ENCODE data around the gene DUOXA2.
"Not testable (repeated sequence)": the region's sequence is repeated elsewhere in the genome, so short reads cannot be mapped to it uniquely, and the experiment has no call there.

Gene DUOXA2

GRCh38 chr15:45134682-45135604 lies 20.8 kb downstream of the DUOXA2 start:
- H3K4me3 ChIP-seq (ENCODE audit: low read depth, low read length) = no peak overlapping the region

- H3K4me3 ChIP-seq (ENCODE audit: low read depth, low read length) = not testable (repeated sequence)
Observed at GRCh38 chr15:45135705-45136377, 21.7 kb downstream of the DUOXA2 start.

- H3K4me3 ChIP-seq (ENCODE audit: low read depth, low read length) = no peak overlapping the region
Observed at GRCh38 chr15:45136378-45136764, 22.2 kb downstream of the DUOXA2 start.

- H3K4me3 ChIP-seq (ENCODE audit: low read depth, low read length) = no peak overlapping the region
Observed at GRCh38 chr15:45137703-45138102, 23.6 kb downstream of the DUOXA2 start.

GRCh38 chr15:45138814-45139765 lies 25.0 kb downstream of the DUOXA2 start:
- H3K4me3 ChIP-seq (ENCODE audit: low read depth, low read length) = no peak overlapping the region

DNA sequence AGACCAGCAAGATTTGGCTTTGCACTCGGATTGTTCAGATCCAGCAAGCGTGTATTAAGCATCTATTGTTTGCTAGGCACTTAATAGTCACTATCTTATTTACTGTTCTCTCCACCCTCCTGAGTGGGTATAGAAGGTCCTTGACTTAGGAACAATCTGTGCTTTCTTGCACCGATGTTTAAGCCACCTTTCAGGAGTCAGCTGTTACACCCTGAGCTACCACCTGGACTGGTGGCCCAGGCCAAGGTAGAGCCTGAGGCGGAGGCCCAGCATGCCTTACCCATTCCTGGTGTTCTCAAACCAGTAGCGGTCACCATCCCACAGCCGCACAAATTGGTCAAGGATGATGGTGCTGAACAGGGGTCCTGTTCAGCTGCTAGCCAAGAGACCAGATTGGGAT lies 25.6 kb downstream of the DUOXA2 start:
- H3K4me3 ChIP-seq (ENCODE audit: low read depth, low read length) = no peak overlapping the region

- no peak overlapping the region for H3K4me3 ChIP-seq (ENCODE audit: low read depth, low read length)
Observed at GRCh38 chr15:45140557-45141250, 26.6 kb downstream of the DUOXA2 start.

- no peak overlapping the region for H3K4me3 ChIP-seq (ENCODE audit: low read depth, low read length)
Observed at GRCh38 chr15:45141386-45141785, 27.3 kb downstream of the DUOXA2 start.

GRCh38 chr15:45143056-45143455 lies 28.9 kb downstream of the DUOXA2 start:
- no peak overlapping the region for H3K4me3 ChIP-seq (ENCODE audit: low read depth, low read length)

GRCh38 chr15:45143946-45144345 lies 29.8 kb downstream of the DUOXA2 start:
- H3K4me3 ChIP-seq (ENCODE audit: low read depth, low read length) = no peak overlapping the region

GRCh38 chr15:45144775-45145174 lies 30.6 kb downstream of the DUOXA2 start:
- no peak overlapping the region for H3K4me3 ChIP-seq (ENCODE audit: low read depth, low read length)

GRCh38 chr15:45146405-45146804 lies 32.3 kb downstream of the DUOXA2 start:
- no peak overlapping the region for H3K4me3 ChIP-seq (ENCODE audit: low read depth, low read length)

- no peak overlapping the region for H3K4me3 ChIP-seq (ENCODE audit: low read depth, low read length)
Observed at GRCh38 chr15:45147606-45148005, 33.5 kb downstream of the DUOXA2 start.

- no peak overlapping the region for H3K4me3 ChIP-seq (ENCODE audit: low read depth, low read length)
Observed at GRCh38 chr15:45148076-45149059, 34.2 kb downstream of the DUOXA2 start.

- H3K4me3 ChIP-seq (ENCODE audit: low read depth, low read length) = no peak overlapping the region
Observed at GRCh38 chr15:45149060-45149459, 34.9 kb downstream of the DUOXA2 start.

- H3K4me3 ChIP-seq (ENCODE audit: low read depth, low read length) = no peak overlapping the region
Observed at GRCh38 chr15:45150481-45150880, 36.4 kb downstream of the DUOXA2 start.

DNA sequence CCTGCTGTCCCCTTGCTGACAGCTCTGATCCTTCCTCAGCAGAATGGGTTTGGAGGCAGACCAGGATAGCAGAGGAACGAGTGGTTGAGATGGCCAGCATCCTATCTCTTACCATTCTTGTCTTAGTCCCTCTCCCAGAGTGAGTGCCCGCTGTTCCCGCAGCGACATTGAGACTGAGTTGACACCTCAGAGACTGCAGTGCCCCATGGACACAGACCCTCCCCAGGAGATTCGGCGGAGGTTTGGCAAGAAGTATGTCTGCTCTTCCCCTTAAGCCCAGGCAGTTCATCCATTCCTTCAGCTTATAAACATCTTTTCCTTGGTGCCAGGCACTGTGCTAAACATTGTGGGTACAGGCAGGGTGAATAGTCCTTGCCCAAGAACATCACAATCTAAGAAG lies 36.9 kb downstream of the DUOXA2 start:
- no peak overlapping the region for H3K4me3 ChIP-seq (ENCODE audit: low read depth, low read length)

GRCh38 chr15:45151998-45152828 lies 38.1 kb downstream of the DUOXA2 start:
- H3K4me3 ChIP-seq (ENCODE audit: low read depth, low read length) = no peak overlapping the region

All from iPS-11a (cell line).